ENCODE data around the gene KLF15. TPM values are rescaled to one million over a fixed set of nuclear protein-coding genes. Genes with fewer than 3 reads are reported as not detected.

Gene KLF15
- total RNA-seq, 1 donor from 2014 or later: 44.6 TPM

GRCh38 chr3:126306397-126306796 lies 50.8 kb downstream of the KLF15 start:
- DNase-seq (no peak), ATAC-seq (no peak)
- Histone ChIP-seq H3K27me3 (no peaks in the 10 kb centered on the region), H3K36me3 (no peaks in the 10 kb centered on the region), H3K27ac (no peak overlapping the region), H3K4me1 (no peaks in the 10 kb centered on the region), H3K9me3 (no peaks in the 10 kb centered on the region), H3K4me3 (no peak overlapping the region)
- no peak for TF ChIP-seq CTCF (IDR thresholded peaks at IDR 0.05)
- intact Hi-C loops (cut with DNase I): no loop called here

GRCh38 chr3:126305427-126305826 lies 51.8 kb downstream of the KLF15 start:
- intact Hi-C loops (cut with DNase I): no loop called here
- no peak for TF ChIP-seq CTCF (IDR thresholded peaks at IDR 0.05)
- DNase-seq: no peak

GRCh38 chr3:126304704-126305103 lies 52.5 kb downstream of the KLF15 start:
- Histone ChIP-seq H3K27ac (no peak overlapping the region), H3K36me3 (no peaks in the 10 kb centered on the region), H3K4me3 (no peak overlapping the region), H3K27me3 (no peaks in the 10 kb centered on the region), H3K4me1 (no peaks in the 10 kb centered on the region), H3K9me3 (no peaks in the 10 kb centered on the region)
- no peak for TF ChIP-seq CTCF (IDR thresholded peaks at IDR 0.05)
- ATAC-seq (no peak), DNase-seq (no peak)
- intact Hi-C loops (cut with DNase I): no loop called here

More at GRCh38 chr3:126305427-126305826, 51.8 kb downstream of the KLF15 start:
- no peak for ATAC-seq
- Histone ChIP-seq H3K4me1 (no peaks in the 10 kb centered on the region), H3K27me3 (no peaks in the 10 kb centered on the region), H3K9me3 (no peaks in the 10 kb centered on the region), H3K27ac (no peak overlapping the region), H3K4me3 (no peak overlapping the region), H3K36me3 (no peaks in the 10 kb centered on the region)

- ATAC-seq (no peak), DNase-seq (no peak)
- Histone ChIP-seq H3K9me3 (no peaks in the 10 kb centered on the region), H3K36me3 (no peaks in the 10 kb centered on the region), H3K4me3 (no peak overlapping the region), H3K27me3 (no peaks in the 10 kb centered on the region), H3K27ac (no peak overlapping the region), H3K4me1 (no peaks in the 10 kb centered on the region)
- intact Hi-C loops (cut with DNase I): no loop called here
- no peak for TF ChIP-seq CTCF (IDR thresholded peaks at IDR 0.05)
These were observed 52.9 kb downstream of the KLF15 start for GRCh38 chr3:126304291-126304690.

- H3K9me3 ChIP-seq: no peaks in the 10 kb centered on the region
- intact Hi-C loops (cut with DNase I): no loop called here
- H3K4me1 ChIP-seq: no peaks in the 10 kb centered on the region
- DNase-seq: no peak
- ATAC-seq: no peak
- no peak overlapping the region for H3K27ac ChIP-seq
- TF ChIP-seq CTCF (IDR thresholded peaks at IDR 0.05): no peak
- no peaks in the 10 kb centered on the region for H3K27me3 ChIP-seq
- no peaks in the 10 kb centered on the region for H3K36me3 ChIP-seq
- no peak overlapping the region for H3K4me3 ChIP-seq
These were observed 53.9 kb downstream of the KLF15 start for GRCh38 chr3:126303272-126303671.
